GM20000 (cell line): Measurements from ENCODE around the gene MTG2.
A peak's percentile ranks its signal among the peaks of the same experiment; 100 is the strongest.

ENCODE experiments used
- DNase-seq: peaks from one replicate; pipeline ENCODE4 v3.0.0; 2012; ENCODE audit warnings: low spot score
- CTCF ChIP-seq: IDR thresholded peaks from 2 replicates; pipeline ENCODE4 v1.5.1; 2012; ENCODE audit warnings: mild to moderate bottlenecking, control low read depth; ENCODE audit errors: extremely low read depth, missing control alignments

Gene MTG2

GRCh38 chr20:62155428-62156253 lies 27.2 kb upstream of the MTG2 start:
- DNase-seq, result no peak
- TF ChIP-seq CTCF, result no peak

- no peak for DNase-seq
- TF ChIP-seq CTCF, result no peak
Observed at GRCh38 chr20:62156254-62156556, 26.6 kb upstream of the MTG2 start.

GRCh38 chr20:62156592-62157386 lies 26.0 kb upstream of the MTG2 start:
- peak; percentile 88 for DNase-seq
- peak; percentile 63 for TF ChIP-seq CTCF

- TF ChIP-seq CTCF, result no peak
- DNase-seq, result no peak
Observed at GRCh38 chr20:62157387-62158087, 25.3 kb upstream of the MTG2 start.

- TF ChIP-seq CTCF, result no peak
- no peak for DNase-seq
Observed at GRCh38 chr20:62158088-62158400, 24.8 kb upstream of the MTG2 start.

GRCh38 chr20:62158541-62158940 lies 24.3 kb upstream of the MTG2 start:
- no peak for TF ChIP-seq CTCF
- no peak for DNase-seq

GRCh38 chr20:62159052-62159451 lies 23.8 kb upstream of the MTG2 start:
- no peak for TF ChIP-seq CTCF
- no peak for DNase-seq
